Testis (tissue), 2 donors: ENCODE results near the gene CACNA2D1.

Source experiments
- CTCF ChIP-seq, 3 experiments: fragments of 450-650 bp in 2 of 3; fragments of 200-600 bp in 1 of 3; sonication (generic) in 1 of 3; IDR thresholded peaks; one replicate each; pipeline ENCODE4 v1.5.1; 2016 to 2019; ENCODE audit warnings: antibody characterized with exemption in 3 of 3, mild to moderate bottlenecking in 2 of 3, moderate library complexity in 1 of 3
- POLR2A ChIP-seq: fragments of 450-650 bp; IDR thresholded peaks from one replicate; pipeline ENCODE4 v1.6.1; 2017; ENCODE audit warnings: antibody characterized with exemption, mild to moderate bottlenecking, moderate library complexity

GRCh38 chr7:82443036-82443546 is 486 bp downstream of the CACNA2D1 start:
- TF ChIP-seq POLR2A (no peak), CTCF (IDR thresholded peaks at IDR 0.05) (no peak)
